Neural cell (in vitro differentiated cells): ENCODE data around the gene PIAS2. TPM values are rescaled to one million over a fixed set of nuclear protein-coding genes. Genes with fewer than 3 reads are reported as not detected.

Experiments
- H2AFZ ChIP-seq: fragments of 200-600, 300-800 bp; sonication (generic), shearing (Covaris generic); 2 replicates; pipeline ENCODE4 v1.6.0; 2014; ENCODE audit warnings: low read depth, mild to moderate bottlenecking, antibody characterized with exemption, low read length, moderate library complexity
- H3F3A ChIP-seq: fragments of 200-600 bp; shearing (Covaris generic); 2 replicates; pipeline ENCODE4 v1.6.1; 2016; ENCODE audit warnings: mild to moderate bottlenecking, moderate library complexity, mixed read lengths, antibody characterized with exemption, low read length; ENCODE audit not compliant: insufficient read depth, poor library complexity, severe bottlenecking
- H3K27ac ChIP-seq: fragments of 200-600, 300-800 bp; sonication (generic), shearing (Covaris generic); 2 replicates; pipeline ENCODE4 v1.5.1; 2014; ENCODE audit warnings: mild to moderate bottlenecking, low read length, moderate library complexity
- H3K27me3 ChIP-seq: fragments of 300-800, 200-600 bp; sonication (generic), shearing (Covaris generic); 2 replicates; pipeline ENCODE4 v1.6.0; 2014; ENCODE audit warnings: mild to moderate bottlenecking, low read depth, low read length, moderate library complexity; ENCODE audit not compliant: insufficient read depth
- H3K36me3 ChIP-seq: fragments of 300-800, 200-600 bp; sonication (generic), shearing (Covaris generic); 2 replicates; pipeline ENCODE4 v1.5.1; 2014; ENCODE audit warnings: mild to moderate bottlenecking, antibody characterized with exemption, low read length, moderate library complexity; ENCODE audit not compliant: insufficient read depth
- H3K4me2 ChIP-seq: fragments of 300-800, 200-600 bp; sonication (generic), shearing (Covaris generic); 2 replicates; pipeline ENCODE4 v1.6.0; 2014; ENCODE audit warnings: mild to moderate bottlenecking, low read length
- H3K4me3 ChIP-seq: fragments of 300-800, 200-600 bp; sonication (generic), shearing (Covaris generic); 2 replicates; pipeline ENCODE4 v1.5.1; 2014; ENCODE audit warnings: mild to moderate bottlenecking, low read length, moderate library complexity
- H3K79me2 ChIP-seq: fragments of 200-600 bp; shearing (Covaris generic); replicated peaks from 2 replicates; pipeline ENCODE4 v1.6.0; 2014; ENCODE audit warnings: mild to moderate bottlenecking, low read length, moderate library complexity; ENCODE audit not compliant: insufficient read depth
- H3K9ac ChIP-seq: fragments of 300-800, 200-600 bp; sonication (generic), shearing (Covaris generic); 2 replicates; pipeline ENCODE4 v1.6.1; 2016; ENCODE audit warnings: mild to moderate bottlenecking, low read length, mixed read lengths
- H3K9me2 ChIP-seq: fragments of 200-600 bp; shearing (Covaris generic); 2 replicates; pipeline ENCODE4 v1.6.1; 2016; ENCODE audit warnings: mild to moderate bottlenecking, low read length, mixed read lengths; ENCODE audit not compliant: insufficient read depth
- H3K9me3 ChIP-seq: fragments of 200-600, 300-800 bp; sonication (generic), shearing (Covaris generic); 2 replicates; pipeline ENCODE4 v1.6.1; 2016; ENCODE audit warnings: mild to moderate bottlenecking, mixed run types, low read length, moderate library complexity, mixed read lengths
- H4K20me1 ChIP-seq: fragments of 200-600 bp; shearing (Covaris generic); 2 replicates; pipeline ENCODE4 v1.6.1; 2016; ENCODE audit warnings: mild to moderate bottlenecking, mixed run types; ENCODE audit not compliant: insufficient read depth
- CTCF ChIP-seq: fragments of 450-650 bp; IDR thresholded peaks from 2 replicates; pipeline ENCODE4 v1.5.1; 2014; ENCODE audit warnings: antibody characterized with exemption, mild to moderate bottlenecking, moderate library complexity; ENCODE audit not compliant: poor library complexity, severe bottlenecking
- EP300 ChIP-seq: fragments of 450-650 bp; conservative IDR thresholded peaks from 2 replicates; pipeline ENCODE4 v1.6.1; 2014; ENCODE audit warnings: antibody characterized with exemption, mild to moderate bottlenecking, moderate library complexity; ENCODE audit not compliant: poor library complexity, severe bottlenecking
- EZH2 ChIP-seq: fragments of 200-600, 300-800 bp; shearing (Covaris generic), sonication (generic); IDR thresholded peaks from 2 replicates; pipeline ENCODE4 v1.6.1; 2014; ENCODE audit warnings: antibody characterized with exemption, low read length, borderline replicate concordance, mild to moderate bottlenecking; ENCODE audit not compliant: insufficient read depth, poor library complexity, severe bottlenecking
- MXI1 ChIP-seq: fragments of 450-650 bp; conservative IDR thresholded peaks from 2 replicates; pipeline ENCODE4 v1.6.1; 2014; ENCODE audit warnings: antibody characterized with exemption, mild to moderate bottlenecking; ENCODE audit not compliant: poor library complexity, severe bottlenecking
- POLR2AphosphoS5 ChIP-seq: IDR thresholded peaks from 2 replicates; pipeline ENCODE4 v1.6.1; 2012
- RAD21 ChIP-seq: fragments of 450-650 bp; conservative IDR thresholded peaks from 2 replicates; pipeline ENCODE4 v1.6.1; 2014; ENCODE audit warnings: antibody characterized with exemption, mild to moderate bottlenecking, moderate library complexity
- SMC3 ChIP-seq: fragments of 450-650 bp; conservative IDR thresholded peaks from 2 replicates; pipeline ENCODE4 v1.6.1; 2014; ENCODE audit warnings: antibody characterized with exemption, mild to moderate bottlenecking, moderate library complexity; ENCODE audit not compliant: poor library complexity
- TAF1 ChIP-seq: IDR thresholded peaks from 2 replicates; pipeline ENCODE4 v1.6.1; 2012; ENCODE audit warnings: low read depth
- polyA plus RNA-seq: library from polyadenylated mRNA; depleted of rRNA; stranded (reverse); fragments of >200 nt; gene quantifications from 2 replicates; pipeline ENCODE4 v1.2.3, GENCODE V29; 2014
- TF ChIP-seq, protein P1 (sequence below): IDR thresholded peaks from 2 replicates; pipeline ENCODE4 v1.6.1; 2012; ENCODE audit warnings: borderline replicate concordance

The PIAS2 gene
- polyA plus RNA-seq, 1 donor from 2014 or later: 32.1 TPM

GRCh38 chr18:46958209-46958608 is 40.9 kb upstream of the PIAS2 start:
- Histone ChIP-seq H3K9ac (no peak overlapping the region), H4K20me1 (no peaks in the 10 kb centered on the region), H3K36me3 (no peaks in the 10 kb centered on the region), H3K27me3 (no peaks in the 10 kb centered on the region), H3K4me3 (no peak overlapping the region), H3K9me3 (no peaks in the 10 kb centered on the region), H3K9me2 (no peaks in the 10 kb centered on the region), H3K79me2 (no peaks in the 10 kb centered on the region), H2AFZ (no peak overlapping the region), H3F3A (no peaks in the 10 kb centered on the region), H3K4me2 (no peak overlapping the region), H3K27ac (no peak overlapping the region)
- TF ChIP-seq POLR2AphosphoS5: no peak
- TF ChIP-seq EZH2: no peak
- TF ChIP-seq MXI1: no peak

DNA sequence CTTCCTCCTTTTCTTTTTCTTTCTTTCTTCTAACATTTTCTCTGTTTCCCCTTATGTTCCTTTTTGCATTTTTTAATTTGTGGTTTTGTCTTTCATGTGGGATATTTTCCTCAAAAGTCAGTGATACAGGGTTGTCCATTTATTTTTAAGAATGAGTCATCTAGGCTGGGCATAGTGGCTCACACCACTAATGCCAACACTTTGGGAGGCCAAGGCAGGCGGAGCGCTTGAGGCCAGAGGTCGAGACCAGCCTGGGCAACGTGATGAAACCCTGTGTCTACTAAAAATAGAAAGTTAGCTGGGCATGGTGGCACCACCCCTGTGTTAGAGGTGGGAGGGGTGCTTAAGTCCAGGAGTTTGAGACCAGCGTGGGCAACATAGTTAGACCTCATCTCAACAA is 35.9 kb upstream of the PIAS2 start:
- TF ChIP-seq SMC3 (no peak), CTCF (no peak), POLR2AphosphoS5 (no peak), MXI1 (no peak), EZH2 (no peak), RAD21 (no peak), TAF1 (no peak)
- TF ChIP-seq, protein P1, sequence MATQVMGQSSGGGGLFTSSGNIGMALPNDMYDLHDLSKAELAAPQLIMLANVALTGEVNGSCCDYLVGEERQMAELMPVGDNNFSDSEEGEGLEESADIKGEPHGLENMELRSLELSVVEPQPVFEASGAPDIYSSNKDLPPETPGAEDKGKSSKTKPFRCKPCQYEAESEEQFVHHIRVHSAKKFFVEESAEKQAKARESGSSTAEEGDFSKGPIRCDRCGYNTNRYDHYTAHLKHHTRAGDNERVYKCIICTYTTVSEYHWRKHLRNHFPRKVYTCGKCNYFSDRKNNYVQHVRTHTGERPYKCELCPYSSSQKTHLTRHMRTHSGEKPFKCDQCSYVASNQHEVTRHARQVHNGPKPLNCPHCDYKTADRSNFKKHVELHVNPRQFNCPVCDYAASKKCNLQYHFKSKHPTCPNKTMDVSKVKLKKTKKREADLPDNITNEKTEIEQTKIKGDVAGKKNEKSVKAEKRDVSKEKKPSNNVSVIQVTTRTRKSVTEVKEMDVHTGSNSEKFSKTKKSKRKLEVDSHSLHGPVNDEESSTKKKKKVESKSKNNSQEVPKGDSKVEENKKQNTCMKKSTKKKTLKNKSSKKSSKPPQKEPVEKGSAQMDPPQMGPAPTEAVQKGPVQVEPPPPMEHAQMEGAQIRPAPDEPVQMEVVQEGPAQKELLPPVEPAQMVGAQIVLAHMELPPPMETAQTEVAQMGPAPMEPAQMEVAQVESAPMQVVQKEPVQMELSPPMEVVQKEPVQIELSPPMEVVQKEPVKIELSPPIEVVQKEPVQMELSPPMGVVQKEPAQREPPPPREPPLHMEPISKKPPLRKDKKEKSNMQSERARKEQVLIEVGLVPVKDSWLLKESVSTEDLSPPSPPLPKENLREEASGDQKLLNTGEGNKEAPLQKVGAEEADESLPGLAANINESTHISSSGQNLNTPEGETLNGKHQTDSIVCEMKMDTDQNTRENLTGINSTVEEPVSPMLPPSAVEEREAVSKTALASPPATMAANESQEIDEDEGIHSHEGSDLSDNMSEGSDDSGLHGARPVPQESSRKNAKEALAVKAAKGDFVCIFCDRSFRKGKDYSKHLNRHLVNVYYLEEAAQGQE: no peak
- no peak overlapping the region for H3K4me3 ChIP-seq
- H3K9me3 ChIP-seq: no peaks in the 10 kb centered on the region
- H3K36me3 ChIP-seq: no peaks in the 10 kb centered on the region
- H3K27ac ChIP-seq: no peak overlapping the region
- no peaks in the 10 kb centered on the region for H4K20me1 ChIP-seq
- H3F3A ChIP-seq: no peaks in the 10 kb centered on the region
- H3K9me2 ChIP-seq: no peaks in the 10 kb centered on the region
- H2AFZ ChIP-seq: no peak overlapping the region
- no peaks in the 10 kb centered on the region for H3K79me2 ChIP-seq
- no peak overlapping the region for H3K4me2 ChIP-seq
- H3K27me3 ChIP-seq: no peaks in the 10 kb centered on the region
- H3K9ac ChIP-seq: no peak overlapping the region

DNA sequence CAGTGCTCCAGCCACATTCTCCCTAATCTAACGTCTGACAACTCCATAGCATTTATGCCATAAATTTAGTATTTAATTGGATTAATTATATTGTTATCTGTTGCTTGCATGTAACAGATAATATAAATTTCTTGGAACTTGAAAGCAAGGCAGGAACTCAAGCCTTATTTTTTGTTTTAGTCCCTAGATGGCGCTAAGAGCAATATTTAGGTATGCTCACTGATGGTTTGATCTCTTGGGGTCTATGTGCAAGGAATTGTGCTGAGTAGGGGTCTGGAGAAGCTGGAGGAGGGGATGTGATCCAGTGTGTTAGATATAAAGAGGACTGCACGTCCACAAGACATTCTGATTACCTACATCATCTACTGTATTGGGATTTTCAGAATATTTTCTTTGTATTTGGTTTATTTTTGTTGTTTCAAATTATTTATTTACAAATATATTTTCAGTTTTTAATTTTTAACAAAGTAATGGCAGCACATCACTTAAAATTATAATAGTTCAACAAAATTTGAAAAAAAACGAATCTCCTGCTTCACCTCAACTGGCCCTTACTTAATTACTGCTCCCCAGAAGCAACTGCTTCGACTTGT is 32.9 kb upstream of the PIAS2 start:
- Histone ChIP-seq H3K27ac (no peak overlapping the region), H3K4me3 (no peak overlapping the region), H2AFZ (no peak overlapping the region), H3K27me3 (no peaks in the 10 kb centered on the region), H3K9me3 (no peaks in the 10 kb centered on the region), H3K9ac (no peak overlapping the region), H3K79me2 (no peaks in the 10 kb centered on the region), H3K36me3 (no peaks in the 10 kb centered on the region), H4K20me1 (no peaks in the 10 kb centered on the region), H3F3A (no peaks in the 10 kb centered on the region), H3K4me2 (no peak overlapping the region), H3K9me2 (no peaks in the 10 kb centered on the region)
- no peak for TF ChIP-seq EP300
- peak; percentile 53 for TF ChIP-seq CTCF
